HepG2 (cell line): Measurements from ENCODE around the gene TNKS1BP1. TPM values are rescaled to one million over a fixed set of nuclear protein-coding genes. Genes with fewer than 3 reads are reported as not detected.

Source experiments
- ATAC-seq: fragments of 200-7000 bp; cut with Tn5 transposase; 3 replicates; pipeline ENCODE4 v1.9.1; 2020; ENCODE audit warnings: mild to moderate bottlenecking, moderate library complexity
- BruUV-seq: library from RNA; stranded (reverse); fragments of 400-500 nt; replicated peaks from 2 replicates; lab custom pipeline; 2021; lab: Mats Ljungman, UMichigan
- CTCF ChIA-PET: fragments of 300-600 bp; formaldehyde crosslinking; extraction: SDS; loops from one replicate; lab custom pipeline; 2021; ENCODE audit warnings: low total read pairs, inconsistent platforms, low intra/inter-chr PET ratio; lab: Yijun Ruan, JAX
- POLR2A ChIA-PET: fragments of 350-600 bp; sonication (Branson Sonifier 250); formaldehyde crosslinking; loops from one replicate; lab custom pipeline; 2020; ENCODE audit warnings: antibody characterized with exemption, inconsistent platforms; lab: Yijun Ruan, JAX
- DNase-seq: peaks from one replicate; pipeline ENCODE4 v3.0.0-alpha.2; 2015; ENCODE audit warnings: low spot score
- FAIRE-seq: peaks from 3 replicates; lab custom pipeline; 2011; peaks lifted over from hg19 to GRCh38; lab: Jason Lieb, UNC
- H2AFZ ChIP-seq: one replicate; pipeline ENCODE4 v1.6.1; 2011; ENCODE audit warnings: low read length, inconsistent platforms
- H3K27ac ChIP-seq: fragments of 300-600 bp; 3 replicates; pipeline ENCODE4 v1.8.0; 2011; ENCODE audit warnings: mixed run types, mild to moderate bottlenecking, mixed read lengths, low read length, inconsistent platforms; ENCODE audit not compliant: insufficient read depth; ENCODE audit errors: extremely low read length
- H3K27me3 ChIP-seq, 2 experiments: fragments of 200-600 bp in 1 of 2; 2 replicates in 1 of 2; 3 replicates in 1 of 2; pipeline versions ENCODE4 v1.6.0 to v1.8.0; 2011; ENCODE audit warnings: low read length in 2 of 2, mild to moderate bottlenecking in 2 of 2, moderate library complexity in 2 of 2, inconsistent platforms in 1 of 2; ENCODE audit not compliant: insufficient read depth in 2 of 2, control insufficient read depth in 1 of 2
- H3K36me3 ChIP-seq, 2 experiments: fragments of 200-600 bp in 1 of 2; replicated peaks in 1 of 2; 2 replicates in 1 of 2; 3 replicates in 1 of 2; pipeline versions ENCODE4 v1.5.1 to v1.8.0; 2011; ENCODE audit warnings: low read length in 2 of 2, inconsistent platforms in 1 of 2; ENCODE audit not compliant: insufficient read depth in 2 of 2, control insufficient read depth in 1 of 2
- H3K4me1 ChIP-seq: 2 replicates; pipeline ENCODE4 v1.5.1; 2012; ENCODE audit warnings: low read length, inconsistent platforms; ENCODE audit not compliant: insufficient read depth
- H3K4me2 ChIP-seq: 2 replicates; pipeline ENCODE4 v1.6.0; 2011; ENCODE audit warnings: low read depth, low read length, inconsistent platforms
- H3K4me3 ChIP-seq, 3 experiments: fragments of 200-600 bp in 1 of 3; sonication (generic), shearing (Covaris generic) in 1 of 3; replicated peaks in 1 of 3; 2 replicates each; pipeline ENCODE4 v1.5.1; 2011 to 2016; ENCODE audit warnings: low read length in 3 of 3, inconsistent platforms in 2 of 3, low read depth in 2 of 3, mild to moderate bottlenecking in 2 of 3, control low read depth in 1 of 3, mixed read lengths in 1 of 3; ENCODE audit not compliant: insufficient read depth in 1 of 3
- H3K79me2 ChIP-seq: one replicate; pipeline ENCODE4 v1.6.1; 2011; ENCODE audit warnings: low read length, inconsistent platforms; ENCODE audit not compliant: insufficient read depth
- H3K9ac ChIP-seq: 2 replicates; pipeline ENCODE4 v1.6.0; 2011; ENCODE audit warnings: mild to moderate bottlenecking, low read depth, low read length, inconsistent platforms; ENCODE audit not compliant: insufficient read depth
- H3K9me3 ChIP-seq: 2 replicates; pipeline ENCODE4 v1.5.1; 2012; ENCODE audit warnings: mild to moderate bottlenecking, low read length
- H4K20me1 ChIP-seq: 2 replicates; pipeline ENCODE4 v1.6.0; 2011; ENCODE audit warnings: inconsistent platforms, mild to moderate bottlenecking, low read length, moderate library complexity; ENCODE audit not compliant: insufficient read depth
- AGO2 ChIP-seq: fragments of 200-400 bp; formaldehyde crosslinking; optimal IDR thresholded peaks from 2 replicates; pipeline ENCODE3; 2017; ENCODE audit warnings: mild to moderate bottlenecking, low read depth, low read length, moderate library complexity
- CBX5 ChIP-seq: sonication (generic); formaldehyde crosslinking; IDR thresholded peaks from 2 replicates; pipeline ENCODE4 v1.4.0; 2020; ENCODE audit warnings: missing genetic modification reagents, borderline replicate concordance
- CC2D1A ChIP-seq: sonication (generic); formaldehyde crosslinking; IDR thresholded peaks from 2 replicates; pipeline ENCODE4 v1.8.1; 2023; ENCODE audit warnings: mild to moderate bottlenecking, missing genetic modification reagents
- FOXM1 ChIP-seq: sonication (generic); formaldehyde crosslinking; IDR thresholded peaks from 2 replicates; pipeline ENCODE4 v1.5.0; 2020; ENCODE audit warnings: missing genetic modification reagents
- HCFC1 ChIP-seq: fragments of 150-350 bp; IDR thresholded peaks from 2 replicates; pipeline ENCODE4 v1.6.1; 2014; ENCODE audit warnings: low read depth, low read length
- HOXA5 ChIP-seq: sonication (generic); formaldehyde crosslinking; IDR thresholded peaks from 2 replicates; pipeline ENCODE4 v1.4.0; 2020; ENCODE audit warnings: missing genetic modification reagents
- SOX6 ChIP-seq, 2 experiments: fragments of 450-650 bp in 1 of 2; sonication (generic) in 1 of 2; formaldehyde crosslinking in 1 of 2; IDR thresholded peaks; 2 replicates each; pipeline versions ENCODE4 v1.4.0 to v1.6.1; 2017 to 2020; ENCODE audit warnings: antibody characterized with exemption in 1 of 2, mild to moderate bottlenecking in 1 of 2, missing genetic modification reagents in 1 of 2
- SRSF4 ChIP-seq: fragments of 200-400 bp; formaldehyde crosslinking; IDR thresholded peaks from one replicate; pipeline ENCODE4 v1.6.1; 2018; ENCODE audit warnings: mild to moderate bottlenecking, low read depth, low read length, moderate library complexity; ENCODE audit not compliant: poor library complexity, severe bottlenecking
- TOPORS ChIP-seq: sonication (generic); formaldehyde crosslinking; IDR thresholded peaks from 2 replicates; pipeline ENCODE4 v1.8.0; 2023; ENCODE audit warnings: mild to moderate bottlenecking, missing genetic modification reagents
- ZNF317 ChIP-seq: sonication (generic); formaldehyde crosslinking; IDR thresholded peaks from 2 replicates; pipeline ENCODE4 v1.5.0; 2020; ENCODE audit warnings: mild to moderate bottlenecking, missing genetic modification reagents
- ZNF326 ChIP-seq: sonication (generic); formaldehyde crosslinking; IDR thresholded peaks from 2 replicates; pipeline ENCODE4 v1.4.0; 2020; ENCODE audit warnings: missing genetic modification reagents, borderline replicate concordance
- ZNF441 ChIP-seq: sonication (generic); formaldehyde crosslinking; IDR thresholded peaks from 2 replicates; pipeline ENCODE4 v1.7.0; 2021; ENCODE audit warnings: missing genetic modification reagents, borderline replicate concordance
- ZNF484 ChIP-seq: sonication (generic); formaldehyde crosslinking; IDR thresholded peaks from 2 replicates; pipeline ENCODE4 v1.5.1; 2020; ENCODE audit warnings: mild to moderate bottlenecking, low read depth, missing genetic modification reagents, borderline replicate concordance
- ZNF563 ChIP-seq: sonication (generic); formaldehyde crosslinking; IDR thresholded peaks from 2 replicates; pipeline ENCODE4 v1.8.0; 2022; ENCODE audit warnings: mild to moderate bottlenecking, moderate library complexity, missing genetic modification reagents
- ZNF768 ChIP-seq: sonication (generic); formaldehyde crosslinking; IDR thresholded peaks from 2 replicates; pipeline ENCODE4 v1.4.0; 2020; ENCODE audit warnings: missing genetic modification reagents
- ZZZ3 ChIP-seq: sonication (generic); formaldehyde crosslinking; IDR thresholded peaks from 2 replicates; pipeline ENCODE4 v1.4.0; 2020; ENCODE audit warnings: missing genetic modification reagents, mild to moderate bottlenecking, borderline replicate concordance
- WGBS: methylation state at CpG from one replicate; pipeline ENCODE4 v1.1.6; 2017; ENCODE audit warnings: low lambda C conversion rate; 5-methylcytosine and 5-hydroxymethylcytosine counted together
- in situ Hi-C: cut with HindIII; loops from 2 replicates; pipeline ENCODE4 v1.10.0; 2017; ENCODE audit warnings: low pct_unique_long_range_greater_than_20kb; ENCODE audit not compliant: extremely low pct_ligation_motif_present
- intact Hi-C: fragments of 100-400 bp; cut with micrococcal nuclease; formaldehyde crosslinking; loops from one replicate; pipeline ENCODE4 v1.10.0; 2022; ENCODE audit not compliant: unreplicated experiment
- polyA plus RNA-seq, 8 experiments: library from polyadenylated mRNA; depleted of rRNA in 3 of 8; stranded (reverse) in 7 of 8; unstranded in 1 of 8; fragments of >200 nt; fragmentation: Illumina TruSeq in 4 of 8; extraction: Trizol in 4 of 8; gene quantifications; 2 replicates each; pipeline versions ENCODE4 v1.2.1 to v1.2.3, GENCODE V29; 2011 to 2016; ENCODE audit warnings: low read depth in 4 of 8, missing spikeins in 1 of 8, mixed read lengths in 1 of 8; ENCODE audit not compliant: insufficient read depth in 1 of 8
- total RNA-seq, 5 experiments: library from RNA; depleted of rRNA; stranded (reverse); fragments of >200 nt; fragmentation: Illumina TruSeq; extraction: Trizol; gene quantifications; 2 replicates each; pipeline ENCODE4 v1.2.3, GENCODE V29; 2016; ENCODE audit warnings: low read depth in 1 of 5
- TF ChIP-seq, protein P1 (sequence below): IDR thresholded peaks from 2 replicates; pipeline ENCODE4 v1.6.1; 2016; ENCODE audit warnings: missing genetic modification reagents, missing compliant biosample characterization
- TF ChIP-seq, protein P2 (sequence below): IDR thresholded peaks from 2 replicates; pipeline ENCODE4 v1.6.1; 2016; ENCODE audit warnings: control low read depth
- TF ChIP-seq, protein P3 (sequence below): IDR thresholded peaks from 2 replicates; pipeline ENCODE4 v1.6.1; 2018; ENCODE audit warnings: missing genetic modification reagents, mild to moderate bottlenecking, missing compliant biosample characterization
- TF ChIP-seq, protein P4 (sequence below): IDR thresholded peaks from 2 replicates; pipeline ENCODE4 v1.6.1; 2016; ENCODE audit warnings: low read depth, borderline replicate concordance
- TF ChIP-seq, protein P5 (sequence below): sonication (generic); formaldehyde crosslinking; IDR thresholded peaks from 2 replicates; pipeline ENCODE4 v1.9.0; 2022; ENCODE audit warnings: missing genetic modification reagents, mild to moderate bottlenecking, borderline replicate concordance

The TNKS1BP1 gene
- total and polyA plus RNA-seq, 2 of the 13 experiments (the other 11 are each of a cell fraction or from before 2014, with no cell fraction given), result 13.7 to 15.0 TPM

DNA sequence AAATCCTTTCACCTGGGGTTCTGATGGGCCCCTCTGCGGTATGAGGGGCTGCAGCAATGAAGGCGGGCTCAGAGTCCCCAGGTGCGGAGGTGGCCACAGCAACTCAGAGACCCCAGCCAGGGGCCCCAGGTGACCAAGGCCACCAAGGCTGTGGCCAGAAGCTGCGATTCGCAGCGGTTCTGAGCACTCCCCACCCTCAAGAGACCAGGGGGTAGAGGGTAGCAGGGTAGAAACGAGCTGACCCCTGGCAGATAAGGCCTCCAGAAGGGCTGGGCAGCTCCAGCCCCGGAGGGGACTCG lies 948 bp downstream of the TNKS1BP1 start:
- no peak overlapping the region for H2AFZ ChIP-seq
- TF ChIP-seq, protein P1, sequence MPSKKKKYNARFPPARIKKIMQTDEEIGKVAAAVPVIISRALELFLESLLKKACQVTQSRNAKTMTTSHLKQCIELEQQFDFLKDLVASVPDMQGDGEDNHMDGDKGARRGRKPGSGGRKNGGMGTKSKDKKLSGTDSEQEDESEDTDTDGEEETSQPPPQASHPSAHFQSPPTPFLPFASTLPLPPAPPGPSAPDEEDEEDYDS (CRISPR knock-in tag), result no peak
- TF ChIP-seq, protein P2, sequence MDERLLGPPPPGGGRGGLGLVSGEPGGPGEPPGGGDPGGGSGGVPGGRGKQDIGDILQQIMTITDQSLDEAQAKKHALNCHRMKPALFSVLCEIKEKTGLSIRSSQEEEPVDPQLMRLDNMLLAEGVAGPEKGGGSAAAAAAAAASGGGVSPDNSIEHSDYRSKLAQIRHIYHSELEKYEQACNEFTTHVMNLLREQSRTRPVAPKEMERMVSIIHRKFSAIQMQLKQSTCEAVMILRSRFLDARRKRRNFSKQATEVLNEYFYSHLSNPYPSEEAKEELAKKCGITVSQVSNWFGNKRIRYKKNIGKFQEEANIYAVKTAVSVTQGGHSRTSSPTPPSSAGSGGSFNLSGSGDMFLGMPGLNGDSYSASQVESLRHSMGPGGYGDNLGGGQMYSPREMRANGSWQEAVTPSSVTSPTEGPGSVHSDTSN (CRISPR knock-in tag), result no peak
- TF ChIP-seq ZZZ3 (CRISPR knock-in tag), result no peak
- TF ChIP-seq ZNF768, result 0 out of 2 replicates have a peak, but pooled peaks have one; percentile 16
- TF ChIP-seq, protein P3, sequence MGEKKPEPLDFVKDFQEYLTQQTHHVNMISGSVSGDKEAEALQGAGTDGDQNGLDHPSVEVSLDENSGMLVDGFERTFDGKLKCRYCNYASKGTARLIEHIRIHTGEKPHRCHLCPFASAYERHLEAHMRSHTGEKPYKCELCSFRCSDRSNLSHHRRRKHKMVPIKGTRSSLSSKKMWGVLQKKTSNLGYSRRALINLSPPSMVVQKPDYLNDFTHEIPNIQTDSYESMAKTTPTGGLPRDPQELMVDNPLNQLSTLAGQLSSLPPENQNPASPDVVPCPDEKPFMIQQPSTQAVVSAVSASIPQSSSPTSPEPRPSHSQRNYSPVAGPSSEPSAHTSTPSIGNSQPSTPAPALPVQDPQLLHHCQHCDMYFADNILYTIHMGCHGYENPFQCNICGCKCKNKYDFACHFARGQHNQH, result no peak
- TF ChIP-seq ZNF326 (CRISPR knock-in tag), result no peak
- TF ChIP-seq CBX5, result no peak
- no peak for TF ChIP-seq ZNF484
- TF ChIP-seq FOXM1 (CRISPR knock-in tag), result no peak
- TF ChIP-seq CC2D1A (CRISPR knock-in tag), result no peak
- TF ChIP-seq ZNF317 (CRISPR knock-in tag), result no peak
- no peak for TF ChIP-seq SOX6 (IDR thresholded peaks at IDR 0.05)
- TF ChIP-seq SOX6 (CRISPR knock-in tag; IDR thresholded peaks at IDR 0.05), result no peak
- no peak for TF ChIP-seq ZNF441 (CRISPR knock-in tag)
- 0 out of 2 replicates have a peak, but pooled peaks have one; percentile 26 for TF ChIP-seq ZNF563 (CRISPR knock-in tag)
- TF ChIP-seq SRSF4, result no peak
- TF ChIP-seq HCFC1, result no peak
- no peak for TF ChIP-seq HOXA5 (CRISPR knock-in tag)
- TF ChIP-seq AGO2, result peak; percentile 48
- TF ChIP-seq, protein P4, sequence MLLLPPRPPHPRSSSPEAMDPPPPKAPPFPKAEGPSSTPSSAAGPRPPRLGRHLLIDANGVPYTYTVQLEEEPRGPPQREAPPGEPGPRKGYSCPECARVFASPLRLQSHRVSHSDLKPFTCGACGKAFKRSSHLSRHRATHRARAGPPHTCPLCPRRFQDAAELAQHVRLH (CRISPR knock-in tag), result no peak
- TF ChIP-seq, protein P5, sequence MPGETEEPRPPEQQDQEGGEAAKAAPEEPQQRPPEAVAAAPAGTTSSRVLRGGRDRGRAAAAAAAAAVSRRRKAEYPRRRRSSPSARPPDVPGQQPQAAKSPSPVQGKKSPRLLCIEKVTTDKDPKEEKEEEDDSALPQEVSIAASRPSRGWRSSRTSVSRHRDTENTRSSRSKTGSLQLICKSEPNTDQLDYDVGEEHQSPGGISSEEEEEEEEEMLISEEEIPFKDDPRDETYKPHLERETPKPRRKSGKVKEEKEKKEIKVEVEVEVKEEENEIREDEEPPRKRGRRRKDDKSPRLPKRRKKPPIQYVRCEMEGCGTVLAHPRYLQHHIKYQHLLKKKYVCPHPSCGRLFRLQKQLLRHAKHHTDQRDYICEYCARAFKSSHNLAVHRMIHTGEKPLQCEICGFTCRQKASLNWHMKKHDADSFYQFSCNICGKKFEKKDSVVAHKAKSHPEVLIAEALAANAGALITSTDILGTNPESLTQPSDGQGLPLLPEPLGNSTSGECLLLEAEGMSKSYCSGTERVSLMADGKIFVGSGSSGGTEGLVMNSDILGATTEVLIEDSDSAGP, result peak; percentile 33; the same call in 1 of the 2 replicates
- 0 out of 2 replicates have a peak, but pooled peaks have one; percentile 3 for TF ChIP-seq TOPORS (CRISPR knock-in tag)

More for the DNA sequence above, 948 bp downstream of the TNKS1BP1 start:
- H3K36me3 ChIP-seq, result peaks cover 18 to 36% of the 10 kb centered on the region in 2 experiments
- FAIRE-seq (no peak), ATAC-seq (no peak; the same call in 2 of the 3 replicates), DNase-seq (no peak)
- peaks cover 51% of the 10 kb centered on the region for H3K4me1 ChIP-seq
- intact Hi-C loops (no loop called here), in situ Hi-C loops (no loop called here)
- no TSS peak for BruUV-seq
- WGBS, result 30% methylated on average over 1 of the region's 9 CpGs
- peak overlapping the region; percentile 66 for H3K9ac ChIP-seq
- peaks cover 17% of the 10 kb centered on the region; the same call in 1 of the 2 replicates for H4K20me1 ChIP-seq
- CTCF ChIA-PET, result no interaction called here
- POLR2A ChIA-PET, result interaction anchor here (0.6 to 3.7 kb wide), 4 partner anchors 11 to 182 kb away, joined by 3 to 65 read pairs (median 19); partner anchors contain the start of gene SSRP1
- no peaks in the 10 kb centered on the region for H3K9me3 ChIP-seq
- H3K79me2 ChIP-seq, result peaks cover 12% of the 10 kb centered on the region
- H3K27ac ChIP-seq, result peak overlapping the region; percentile 53
- peak overlapping the region; percentile 71 to 88 (median 76) for H3K4me3 ChIP-seq
- no peaks in the 10 kb centered on the region; a peak in 1 of 5 replicates for H3K27me3 ChIP-seq
- peak overlapping the region; percentile 86 for H3K4me2 ChIP-seq
